Measurements from ENCODE around the gene KCTD1. TPM values are rescaled to one million over a fixed set of nuclear protein-coding genes. Genes with fewer than 3 reads are reported as not detected.

KCTD1 gene
- total and polyA plus RNA-seq, 2 of the 8 experiments (the other 6 are each of a cell fraction or from before 2014, with no cell fraction given) = 7.7 to 14.0 TPM

GRCh38 chr18:26524002-26524401 is 24.4 kb downstream of the KCTD1 start:
- no peak overlapping the region for H3K14ac ChIP-seq (ENCODE audit: insufficient read length)
- H2BK5ac ChIP-seq (ENCODE audit: low read depth, low read length) = no peak overlapping the region
- H2AK5ac ChIP-seq (ENCODE audit: low read depth, low read length) = no peak overlapping the region
- 0 out of 2 replicates have a peak overlapping the region, but pooled peaks have one; percentile 13 for H3K18ac ChIP-seq (ENCODE audit: extremely low read depth, low read length)
- H3K23ac ChIP-seq (ENCODE audit: insufficient read length) = no peak overlapping the region
- 100% methylated on average over 2 of the region's 2 CpGs; no CpG with 5 or more reads in 1 of the 2 experiments for WGBS, 2 experiments (ENCODE audit: extremely low coverage in 1 of 2, insufficient coverage in 1 of 2, insufficient read length in 1 of 2, insufficient replicate concordance in 2 of 2, low coverage in 1 of 2, low lambda C conversion rate in 2 of 2, missing lambda C conversion rate in 1 of 2)
- peak overlapping the region; percentile 61; the same call in 1 of the 2 replicates for H2BK12ac ChIP-seq (ENCODE audit: low read depth, low read length)
- H2BK120ac ChIP-seq (replicated peaks; ENCODE audit: low read depth, low read length) = no peak overlapping the region
- H3K4me2 ChIP-seq (ENCODE audit: insufficient read depth in 1 of 2, low read depth in 2 of 2, low read length in 2 of 2) = no peak overlapping the region; a peak in 1 of 4 replicates
- no peaks in the 10 kb centered on the region for H3K27me3 ChIP-seq (replicated peaks in 1 of 4; ENCODE audit: control insufficient read depth in 3 of 4, extremely low read depth in 1 of 4, insufficient read depth in 3 of 4, low read length in 3 of 4)
- no peak overlapping the region for H2BK15ac ChIP-seq (ENCODE audit: low read length)
- no peaks in the 10 kb centered on the region; a peak in 1 of 4 replicates for H3K79me2 ChIP-seq (ENCODE audit: control insufficient read depth in 1 of 2, insufficient read depth in 2 of 2, low read length in 2 of 2)
- no peak overlapping the region for H2AFZ ChIP-seq (ENCODE audit: low read length)
- H3K79me1 ChIP-seq (ENCODE audit: low read depth, low read length) = peaks cover 3% of the 10 kb centered on the region; the same call in 1 of the 2 replicates
- H4K8ac ChIP-seq (ENCODE audit: extremely low read depth, insufficient read depth, low read length) = no peak overlapping the region; the same call in 1 of the 2 replicates
- no peaks in the 10 kb centered on the region for H4K20me1 ChIP-seq (replicated peaks in 1 of 2; ENCODE audit: control insufficient read depth in 1 of 2, insufficient read depth in 2 of 2, low read length in 2 of 2)
- H3K4me1 ChIP-seq (replicated peaks in 1 of 4; ENCODE audit: control insufficient read depth in 3 of 4, insufficient read depth in 4 of 4, low read length in 3 of 4) = peaks cover 16 to 28% (median 21%) of the 10 kb centered on the region in 4 experiments
- ChIA-PET CTCF (ENCODE audit: partially characterized antibody) (interaction anchor here (0.6 to 1.2 kb wide), 4 partner anchors 23 to 55 kb away, joined by 3 to 5 read pairs (median 3); no protein-coding TSS in a partner anchor), POLR2A (ENCODE audit: partially characterized antibody) (no interaction called here)
- H3K56ac ChIP-seq (replicated peaks; ENCODE audit: insufficient read length, low read depth, low read length) = no peak overlapping the region
- no peak overlapping the region for H3K9ac ChIP-seq (replicated peaks in 1 of 4; ENCODE audit: extremely low read depth in 1 of 4, low read depth in 3 of 4, low read length in 3 of 4)
- no peaks in the 10 kb centered on the region for H3K23me2 ChIP-seq (ENCODE audit: low read depth, low read length)
- H3K27ac ChIP-seq (ENCODE audit: low read depth, low read length) = no peak overlapping the region
- H3K36me3 ChIP-seq (ENCODE audit: control insufficient read depth in 2 of 4, insufficient read depth in 4 of 4, low read length in 3 of 4) = no peaks in the 10 kb centered on the region
- TF ChIP-seq POU5F1 (IDR thresholded peaks at IDR 0.05; ENCODE audit: low read depth, low read length) (no peak), EP300 (IDR thresholded peaks at IDR 0.05; ENCODE audit: borderline replicate concordance in 1 of 2, low read depth in 2 of 2, low read length in 2 of 2) (peak in 1 of 2 experiments; percentile 65; a peak in 1 of 3 replicates)
- H2BK20ac ChIP-seq (ENCODE audit: low read length) = 0 out of 2 replicates have a peak overlapping the region, but pooled peaks have one; percentile 15
- no peaks in the 10 kb centered on the region for H3K9me3 ChIP-seq (ENCODE audit: insufficient read depth in 2 of 2, low read depth in 1 of 2, low read length in 1 of 2)
- peak overlapping the region; percentile 44 for H4K91ac ChIP-seq (replicated peaks; ENCODE audit: insufficient read length, low read length)
- DNase-seq (ENCODE audit: low read depth in 1 of 2, low spot score in 2 of 2) = no peak
- H3K4ac ChIP-seq (replicated peaks; ENCODE audit: insufficient read length, low read depth, low read length) = no peak overlapping the region
- FAIRE-seq = no peak
- no peak overlapping the region for H4K5ac ChIP-seq (ENCODE audit: insufficient read length, low read depth, low read length)
- H3K4me3 ChIP-seq (ENCODE audit: extremely low read depth in 1 of 4, insufficient read depth in 2 of 4, low read depth in 3 of 4, low read length in 4 of 4) = no peak overlapping the region

Data from H1 (cell line).